GM10847 (cell line): ENCODE data around the gene GPR161.

Experiments used
- POLR2A ChIP-seq: IDR thresholded peaks from 2 replicates; pipeline ENCODE4 v1.6.1; 2011; ENCODE audit not compliant: insufficient read length; ENCODE audit errors: extremely low read depth

The GPR161 gene

GRCh38 chr1:168157638-168158037 is 20.9 kb upstream of the GPR161 start:
- TF ChIP-seq POLR2A, result no peak

GRCh38 chr1:168155910-168156309 is 19.2 kb upstream of the GPR161 start:
- TF ChIP-seq POLR2A, result no peak

- no peak for TF ChIP-seq POLR2A
Observed at GRCh38 chr1:168151935-168152334, 15.2 kb upstream of the GPR161 start.

- no peak for TF ChIP-seq POLR2A
Observed at GRCh38 chr1:168150283-168150682, 13.6 kb upstream of the GPR161 start.

- no peak for TF ChIP-seq POLR2A
Observed at GRCh38 chr1:168148916-168149315, 12.2 kb upstream of the GPR161 start.

GRCh38 chr1:168146626-168147025 is 9.9 kb upstream of the GPR161 start:
- no peak for TF ChIP-seq POLR2A

- TF ChIP-seq POLR2A, result no peak
Observed at GRCh38 chr1:168146160-168146539, 9.4 kb upstream of the GPR161 start.

GRCh38 chr1:168145184-168146159 is 8.7 kb upstream of the GPR161 start:
- TF ChIP-seq POLR2A, result no peak

GRCh38 chr1:168141871-168142385 is 5.2 kb upstream of the GPR161 start:
- no peak for TF ChIP-seq POLR2A

- TF ChIP-seq POLR2A, result no peak
Observed at GRCh38 chr1:168139070-168139469, 2.3 kb upstream of the GPR161 start.

- TF ChIP-seq POLR2A, result no peak
Observed at GRCh38 chr1:168138134-168138533, 1.4 kb upstream of the GPR161 start.

GRCh38 chr1:168137515-168137821 is 738 bp upstream of the GPR161 start:
- TF ChIP-seq POLR2A, result no peak

GRCh38 chr1:168135921-168136708 is 615 bp downstream of the GPR161 start:
- no peak for TF ChIP-seq POLR2A

GRCh38 chr1:168135116-168135920 is 1.4 kb downstream of the GPR161 start:
- no peak for TF ChIP-seq POLR2A

GRCh38 chr1:168134642-168135041 is 2.1 kb downstream of the GPR161 start:
- TF ChIP-seq POLR2A, result no peak
